Measurements from ENCODE around the gene PRSS53.

The PRSS53 gene

GRCh38 chr16:31093132-31093703 is 4.5 kb upstream of the PRSS53 start:
- TF ChIP-seq CTCF (IDR thresholded peaks at IDR 0.05; ENCODE audit: low read length, missing control alignments): no peak
- no peak for DNase-seq (ENCODE audit: low read depth)
- peak overlapping the region; percentile 91 for H3K4me3 ChIP-seq (replicated peaks; ENCODE audit: low read depth, low read length)

GRCh38 chr16:31092330-31092729 is 3.6 kb upstream of the PRSS53 start:
- no peak for TF ChIP-seq CTCF (IDR thresholded peaks at IDR 0.05; ENCODE audit: low read length, missing control alignments)
- H3K4me3 ChIP-seq (replicated peaks; ENCODE audit: low read depth, low read length): no peak overlapping the region
- no peak for DNase-seq (ENCODE audit: low read depth)

DNA sequence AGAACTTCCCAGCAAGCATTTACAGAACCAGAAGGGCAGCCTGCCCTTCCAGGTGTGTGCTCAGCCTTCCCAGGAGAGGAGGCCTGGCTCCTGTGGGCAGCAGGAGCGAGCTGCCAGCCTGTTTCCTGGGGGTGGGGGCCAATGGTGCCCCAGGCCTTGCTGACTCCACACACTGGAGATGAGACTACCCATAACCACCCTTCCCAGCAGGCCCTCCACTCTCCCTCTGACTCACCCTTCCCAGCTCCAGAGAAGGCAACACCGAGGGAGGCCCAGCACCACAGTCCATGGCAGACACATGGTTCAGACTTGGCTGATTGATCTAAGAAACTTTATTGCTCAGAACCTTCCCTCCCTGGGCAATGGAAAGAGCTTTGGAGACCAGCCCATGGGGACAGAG is 1.8 kb upstream of the PRSS53 start:
- H3K4me3 ChIP-seq (replicated peaks; ENCODE audit: low read depth, low read length): no peak overlapping the region
- TF ChIP-seq CTCF (IDR thresholded peaks at IDR 0.05; ENCODE audit: low read length, missing control alignments): no peak
- DNase-seq (ENCODE audit: low read depth): no peak

GRCh38 chr16:31089199-31089598 is 456 bp upstream of the PRSS53 start:
- no peak for TF ChIP-seq CTCF (IDR thresholded peaks at IDR 0.05; ENCODE audit: low read length, missing control alignments)
- H3K4me3 ChIP-seq (replicated peaks; ENCODE audit: low read depth, low read length): no peak overlapping the region
- DNase-seq (ENCODE audit: low read depth): no peak

GRCh38 chr16:31087971-31088370 is 772 bp downstream of the PRSS53 start:
- no peak for DNase-seq (ENCODE audit: low read depth)
- no peak overlapping the region for H3K4me3 ChIP-seq (replicated peaks; ENCODE audit: low read depth, low read length)
- TF ChIP-seq CTCF (IDR thresholded peaks at IDR 0.05; ENCODE audit: low read length, missing control alignments): no peak

- H3K4me3 ChIP-seq (replicated peaks; ENCODE audit: low read depth, low read length): no peak overlapping the region
- TF ChIP-seq CTCF (IDR thresholded peaks at IDR 0.05; ENCODE audit: low read length, missing control alignments): no peak
- DNase-seq (ENCODE audit: low read depth): no peak
Observed at GRCh38 chr16:31087481-31087880, 1.3 kb downstream of the PRSS53 start.

- TF ChIP-seq CTCF (IDR thresholded peaks at IDR 0.05; ENCODE audit: low read length, missing control alignments): no peak
- H3K4me3 ChIP-seq (replicated peaks; ENCODE audit: low read depth, low read length): no peak overlapping the region
- DNase-seq (ENCODE audit: low read depth): no peak
Observed at GRCh38 chr16:31086629-31086906, 2.2 kb downstream of the PRSS53 start.

Data from fibroblast of pulmonary artery (primary cell).